Skin epidermis (tissue), 12 donors: Measurements from ENCODE around the gene TXNDC5.

Experiments
- H3K27ac ChIP-seq, 21 experiments: fragments of 200-600 bp; sonication (generic) in 11 of 21; one replicate each; pipeline ENCODE4 v1.5.0; 2020; ENCODE audit warnings: mild to moderate bottlenecking in 3 of 21, inconsistent platforms in 2 of 21, moderate library complexity in 2 of 21
- H3K4me3 ChIP-seq, 7 experiments: fragments of 200-600 bp; sonication (generic) in 2 of 7; one replicate each; pipeline ENCODE4 v1.5.0; 2020; ENCODE audit warnings: inconsistent platforms in 2 of 7, mild to moderate bottlenecking in 2 of 7, moderate library complexity in 1 of 7

TXNDC5 gene

DNA sequence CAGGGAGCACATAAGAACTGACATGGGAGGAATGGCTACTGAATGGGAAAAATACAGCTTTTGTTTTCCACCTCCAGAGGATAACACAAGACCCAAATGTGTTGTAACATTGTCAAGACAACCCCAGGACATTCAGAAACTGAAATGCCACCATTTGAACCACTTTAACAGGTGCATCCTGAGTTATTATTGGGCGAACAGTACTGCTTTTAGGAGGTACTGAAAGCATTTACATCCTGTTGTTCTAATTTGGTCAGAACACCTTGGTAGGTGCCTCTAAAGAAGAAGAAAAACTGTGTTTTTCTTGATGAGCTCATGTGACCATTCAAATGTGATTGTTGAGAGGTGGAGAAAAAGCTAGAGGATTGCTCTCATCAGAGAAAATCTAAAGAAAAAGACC is 6.4 kb upstream of the TXNDC5 start:
- Histone ChIP-seq H3K4me3 (no peak overlapping the region), H3K27ac (peak overlapping the region in 1 of 21 experiments; percentile 55)

GRCh38 chr6:7914991-7915789 is 4.6 kb upstream of the TXNDC5 start:
- H3K27ac ChIP-seq: peak overlapping the region in 5 of 21 experiments; percentile 5 to 53 (median 18)
- no peak overlapping the region for H3K4me3 ChIP-seq

DNA sequence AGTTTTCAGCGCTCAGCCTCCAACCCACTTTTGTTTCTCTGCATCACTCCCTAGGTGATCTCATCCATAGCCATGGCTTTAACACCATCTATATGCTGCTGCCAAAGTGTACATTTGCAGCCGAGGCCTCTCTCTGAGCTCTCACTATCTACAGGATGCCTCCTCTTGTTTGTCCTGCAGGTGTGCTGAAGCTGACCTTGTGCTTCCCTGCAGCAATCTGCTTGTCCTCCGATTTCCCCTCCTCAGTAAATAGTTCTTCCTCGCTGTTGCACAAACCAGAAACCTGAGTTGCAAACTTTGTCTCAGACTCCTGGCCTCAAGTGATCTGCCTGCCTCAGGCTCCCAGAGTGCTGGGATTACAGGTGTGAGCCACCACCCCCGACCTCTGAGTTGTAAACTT is 3.7 kb upstream of the TXNDC5 start:
- Histone ChIP-seq H3K27ac (peak overlapping the region in 1 of 21 experiments; percentile 18), H3K4me3 (no peak overlapping the region)

- Histone ChIP-seq H3K27ac (peak overlapping the region in 1 of 21 experiments; percentile 16), H3K4me3 (no peak overlapping the region)
These were observed 2.3 kb upstream of the TXNDC5 start for GRCh38 chr6:7912736-7913517.

DNA sequence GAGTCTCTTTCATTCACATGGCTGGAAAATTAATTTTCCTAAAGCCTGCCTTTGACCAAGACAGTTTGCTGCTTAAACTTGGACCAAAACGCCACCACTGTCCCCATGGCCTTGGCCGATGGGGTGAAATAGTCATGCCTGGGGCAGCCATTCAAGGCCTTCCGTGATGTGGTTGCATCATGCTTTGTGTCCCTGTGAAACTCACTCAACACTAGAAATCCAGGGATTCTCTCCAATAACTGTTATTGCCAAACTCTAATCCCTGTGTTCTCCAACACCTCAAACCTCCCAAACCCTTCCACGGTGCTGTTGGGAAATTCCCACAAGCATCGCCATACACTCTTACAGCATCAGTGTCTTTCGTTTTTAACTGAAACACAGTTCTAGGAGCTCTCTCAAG is 1.4 kb upstream of the TXNDC5 start:
- H3K4me3 ChIP-seq: no peak overlapping the region
- H3K27ac ChIP-seq: peak overlapping the region in 2 of 21 experiments; percentile 7 to 85

- Histone ChIP-seq H3K4me3 (peak overlapping the region; percentile 37 to 97 (median 86)), H3K27ac (peak overlapping the region in 20 of 21 experiments; percentile 39 to 88 (median 82))
These were observed 747 bp upstream of the TXNDC5 start for GRCh38 chr6:7911345-7911725.

GRCh38 chr6:7910298-7910653 is 312 bp downstream of the TXNDC5 start:
- Histone ChIP-seq H3K4me3 (peak overlapping the region; percentile 58 to 97 (median 86)), H3K27ac (peak overlapping the region; percentile 62 to 95 (median 86))

DNA sequence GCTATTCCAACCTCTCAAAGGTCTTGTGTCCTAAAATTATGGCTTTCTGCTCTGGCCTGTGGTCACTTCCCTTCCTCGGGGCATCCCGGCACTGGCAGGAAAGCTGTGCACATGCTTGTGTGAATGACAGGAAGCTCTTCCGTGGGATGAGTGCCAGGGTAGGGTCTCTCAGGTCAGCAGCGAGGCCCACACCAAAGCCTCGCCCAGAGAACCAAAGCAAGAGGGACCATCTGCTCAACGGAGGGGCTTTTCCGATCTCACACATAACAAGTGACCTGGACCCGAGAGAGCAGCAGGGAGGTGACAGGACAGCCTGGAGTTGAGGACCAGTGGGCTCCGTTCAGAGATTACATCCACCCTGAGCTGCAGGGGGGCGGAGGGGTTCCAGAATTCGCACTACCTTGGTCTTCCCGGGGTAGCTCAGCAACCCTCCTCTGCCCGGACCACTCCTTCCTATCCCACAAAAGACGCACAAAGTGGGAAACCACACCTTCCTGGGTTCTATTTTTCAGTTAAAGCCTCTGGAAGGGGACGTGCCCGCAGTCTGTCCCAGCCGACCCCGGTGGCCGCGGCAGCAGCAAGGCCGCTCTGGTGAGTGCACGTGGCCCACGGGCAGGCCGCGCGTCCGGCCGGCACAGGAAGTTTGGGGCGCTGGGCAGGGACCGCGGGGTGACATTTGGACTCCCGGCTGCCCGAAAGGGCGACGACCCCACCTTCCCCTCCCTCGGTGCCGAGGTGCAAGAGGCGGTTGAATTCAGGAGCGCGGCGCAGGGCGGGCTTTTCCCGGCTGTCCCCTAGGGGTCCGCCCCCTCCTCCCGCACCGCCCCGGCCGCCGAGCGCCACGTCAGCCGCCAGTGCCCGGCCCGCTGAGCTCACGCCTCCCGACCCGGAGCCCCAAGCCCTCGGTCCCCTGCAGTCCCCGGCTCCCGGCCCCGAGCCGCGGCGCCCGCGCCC is 988 bp downstream of the TXNDC5 start:
- H3K27ac ChIP-seq: peak overlapping the region; percentile 62 to 95 (median 86)
- peak overlapping the region; percentile 58 to 97 (median 86) for H3K4me3 ChIP-seq

DNA sequence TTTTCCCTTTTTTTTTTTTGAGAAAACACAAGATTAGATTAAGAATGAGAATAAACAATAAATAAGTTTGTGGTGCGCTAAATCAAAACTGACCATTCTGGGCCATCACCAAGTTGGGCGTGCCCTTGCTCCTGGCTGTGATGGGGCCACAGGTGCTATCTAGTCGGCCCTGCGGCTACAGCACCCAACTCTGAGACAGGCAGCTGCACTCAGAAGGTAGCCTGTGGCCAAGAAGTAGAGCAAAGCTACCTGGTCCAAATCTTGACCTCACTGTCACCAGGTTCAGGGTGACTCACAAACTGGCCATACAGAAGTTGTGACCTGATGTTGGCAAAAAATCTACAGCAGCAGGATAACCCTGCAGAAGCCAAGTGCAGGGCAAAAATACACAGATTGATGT is 3.4 kb downstream of the TXNDC5 start:
- Histone ChIP-seq H3K27ac (no peak overlapping the region), H3K4me3 (no peak overlapping the region)

- no peak overlapping the region for H3K27ac ChIP-seq
- no peak overlapping the region for H3K4me3 ChIP-seq
These were observed 3.8 kb downstream of the TXNDC5 start for GRCh38 chr6:7906741-7907140.

- no peak overlapping the region for H3K4me3 ChIP-seq
- peak overlapping the region in 1 of 21 experiments; percentile 7 for H3K27ac ChIP-seq
These were observed 5.2 kb downstream of the TXNDC5 start for GRCh38 chr6:7905416-7905815.

GRCh38 chr6:7904654-7905319 is 5.8 kb downstream of the TXNDC5 start:
- Histone ChIP-seq H3K4me3 (no peak overlapping the region), H3K27ac (peak overlapping the region in 1 of 21 experiments; percentile 7)

GRCh38 chr6:7903673-7904072 is 6.9 kb downstream of the TXNDC5 start:
- Histone ChIP-seq H3K27ac (no peak overlapping the region), H3K4me3 (no peak overlapping the region)

- H3K27ac ChIP-seq: no peak overlapping the region
These were observed 7.7 kb downstream of the TXNDC5 start for GRCh38 chr6:7902867-7903266.

DNA sequence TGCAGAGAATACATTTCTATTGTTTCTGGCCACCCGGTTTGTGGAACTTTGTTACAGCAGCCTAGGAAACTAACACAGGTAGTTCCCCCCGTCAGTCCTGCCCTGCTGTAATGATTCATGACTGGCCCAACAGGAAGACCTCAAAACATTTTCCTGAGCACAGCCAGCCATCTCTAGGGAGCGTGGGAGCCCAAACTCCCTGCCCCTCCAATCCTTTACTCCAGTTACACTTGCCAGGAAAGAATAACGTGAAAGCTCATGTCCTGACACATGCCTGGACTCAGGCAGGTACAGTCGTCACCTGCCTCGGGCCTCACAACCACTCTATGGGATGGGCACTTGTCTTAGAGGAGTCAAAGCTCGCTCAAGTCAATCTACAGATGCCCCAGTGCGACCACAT is 8.4 kb downstream of the TXNDC5 start:
- Histone ChIP-seq H3K27ac (peak overlapping the region in 2 of 21 experiments; percentile 2 to 37), H3K4me3 (no peak overlapping the region)

More at GRCh38 chr6:7902867-7903266, 7.7 kb downstream of the TXNDC5 start:
- H3K4me3 ChIP-seq: no peak overlapping the region

GRCh38 chr6:7901780-7902179 is 8.8 kb downstream of the TXNDC5 start:
- Histone ChIP-seq H3K27ac (peak overlapping the region in 2 of 21 experiments; percentile 2 to 37), H3K4me3 (no peak overlapping the region)

DNA sequence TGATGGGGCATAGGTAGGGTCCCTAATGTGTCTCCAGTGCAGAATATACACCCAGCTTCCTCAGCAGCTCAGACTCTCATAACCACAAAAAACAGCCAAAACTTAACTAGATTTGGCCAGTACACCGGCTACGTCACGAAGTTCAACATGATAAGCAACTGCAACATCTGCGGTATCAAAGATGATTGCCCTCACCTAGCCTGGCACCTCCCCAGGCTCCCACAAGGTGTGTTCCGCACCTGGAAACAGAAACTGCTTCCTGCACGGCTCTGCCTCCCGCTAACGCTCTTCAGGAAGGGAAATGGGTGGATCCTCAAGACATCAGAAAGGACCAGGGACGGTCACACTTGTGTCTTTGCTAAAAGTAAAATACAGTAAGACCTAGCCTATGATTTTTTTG is 9.5 kb downstream of the TXNDC5 start:
- H3K4me3 ChIP-seq: no peak overlapping the region
- H3K27ac ChIP-seq: no peak overlapping the region

GRCh38 chr6:7900621-7901020 is 10.0 kb downstream of the TXNDC5 start:
- no peak overlapping the region for H3K27ac ChIP-seq
- no peak overlapping the region for H3K4me3 ChIP-seq

DNA sequence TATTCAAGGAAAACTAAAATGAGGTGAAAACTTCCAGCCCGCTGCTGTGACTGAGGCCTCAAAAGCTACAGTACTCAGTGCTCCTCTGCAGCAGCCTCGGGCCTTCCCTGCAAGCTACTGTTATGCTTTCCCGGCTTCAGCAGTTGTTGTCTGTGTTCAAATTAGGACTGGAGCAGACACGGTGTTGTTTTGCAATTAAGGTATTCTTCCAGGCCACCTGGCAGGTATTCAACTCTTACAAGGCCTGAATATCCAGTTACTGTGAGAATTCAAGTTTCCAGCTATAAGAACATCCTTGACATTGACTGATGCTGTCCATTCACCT is 10.7 kb downstream of the TXNDC5 start:
- Histone ChIP-seq H3K27ac (no peak overlapping the region), H3K4me3 (no peak overlapping the region)
